Ishikawa (cell line): ENCODE data around the gene ADPRS.

Experiments
- EP300 ChIP-seq: IDR thresholded peaks from 2 replicates; pipeline ENCODE4 v1.6.1; 2012; ENCODE audit warnings: borderline replicate concordance
- NFIC ChIP-seq: IDR thresholded peaks from 2 replicates; pipeline ENCODE4 v1.6.1; 2012
- RAD21 ChIP-seq: IDR thresholded peaks from 2 replicates; pipeline ENCODE4 v1.6.1; 2012; ENCODE audit warnings: low read depth
- TCF12 ChIP-seq: IDR thresholded peaks from 2 replicates; pipeline ENCODE4 v1.6.1; 2012; ENCODE audit warnings: low read depth
- YY1 ChIP-seq: IDR thresholded peaks from 2 replicates; pipeline ENCODE4 v1.6.1; 2012; ENCODE audit warnings: low read depth
- TF ChIP-seq, protein P1 (sequence below): IDR thresholded peaks from 2 replicates; pipeline ENCODE4 v1.6.1; 2012

DNA sequence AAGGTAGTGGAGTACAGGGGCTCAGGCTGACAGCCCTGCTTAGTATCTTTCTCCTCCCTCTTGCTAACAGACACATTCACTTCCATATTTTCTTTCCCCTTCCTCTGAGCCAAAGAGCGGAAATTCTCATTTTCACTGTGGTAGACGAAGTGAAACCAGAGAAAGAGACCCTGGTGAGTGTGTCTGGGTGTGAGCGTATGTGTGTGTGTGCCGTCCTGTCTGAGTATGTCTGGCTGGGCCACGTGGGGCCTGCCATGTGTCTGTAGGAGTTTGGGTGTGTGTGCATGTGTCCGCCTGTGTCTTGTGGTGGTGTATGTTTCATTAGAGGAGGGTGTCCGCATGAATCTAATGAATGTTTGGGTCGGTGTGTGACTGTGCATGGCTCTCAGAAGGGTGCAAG is 34.7 kb downstream of the ADPRS start:
- TF ChIP-seq NFIC (no peak), YY1 (no peak), EP300 (no peak), TCF12 (no peak), RAD21 (no peak)
- TF ChIP-seq, protein P1, sequence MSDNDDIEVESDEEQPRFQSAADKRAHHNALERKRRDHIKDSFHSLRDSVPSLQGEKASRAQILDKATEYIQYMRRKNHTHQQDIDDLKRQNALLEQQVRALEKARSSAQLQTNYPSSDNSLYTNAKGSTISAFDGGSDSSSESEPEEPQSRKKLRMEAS: no peak
